Trophoblast cell (in vitro differentiated cells and primary cell): Measurements from ENCODE around the gene PGRMC2.

Experiments used
- DNase-seq, 2 donors: peaks; one replicate each; pipeline ENCODE4 v3.0.0-alpha.2; 2016
- H2AFZ ChIP-seq: 2 replicates; pipeline ENCODE4 v1.6.1; 2013; ENCODE audit warnings: low read length, moderate library complexity, mild to moderate bottlenecking; ENCODE audit not compliant: insufficient read depth, poor library complexity
- H2AK5ac ChIP-seq: 2 replicates; pipeline ENCODE4 v1.6.1; 2013; ENCODE audit warnings: mild to moderate bottlenecking, low read length
- H2BK120ac ChIP-seq: 2 replicates; pipeline ENCODE4 v1.6.1; 2013; ENCODE audit warnings: low read length, mild to moderate bottlenecking, moderate library complexity; ENCODE audit not compliant: insufficient read depth, poor library complexity
- H2BK12ac ChIP-seq: 2 replicates; pipeline ENCODE4 v1.6.1; 2013; ENCODE audit warnings: mild to moderate bottlenecking, low read length, moderate library complexity
- H2BK5ac ChIP-seq: 2 replicates; pipeline ENCODE4 v1.6.1; 2013; ENCODE audit warnings: low read length, low read depth, moderate library complexity, mild to moderate bottlenecking; ENCODE audit not compliant: poor library complexity
- H3K14ac ChIP-seq: 2 replicates; pipeline ENCODE4 v1.6.1; 2013; ENCODE audit warnings: mild to moderate bottlenecking, low read length
- H3K18ac ChIP-seq: 2 replicates; pipeline ENCODE4 v1.6.1; 2013; ENCODE audit warnings: mild to moderate bottlenecking, low read length
- H3K23ac ChIP-seq: 2 replicates; pipeline ENCODE4 v1.6.1; 2013; ENCODE audit warnings: low read length
- H3K27ac ChIP-seq: 2 replicates; pipeline ENCODE4 v1.5.1; 2013; ENCODE audit warnings: low read depth, mild to moderate bottlenecking, inconsistent platforms, low read length, moderate library complexity
- H3K27me3 ChIP-seq: 2 replicates; pipeline ENCODE4 v1.6.1; 2013; ENCODE audit warnings: inconsistent platforms, mild to moderate bottlenecking, low read length, moderate library complexity; ENCODE audit not compliant: insufficient read depth
- H3K36me3 ChIP-seq, 2 experiments: 1 replicate in 1 of 2; 2 replicates in 1 of 2; pipeline ENCODE4 v1.6.1; 2013; ENCODE audit warnings: low read length in 2 of 2, mild to moderate bottlenecking in 2 of 2, moderate library complexity in 1 of 2; ENCODE audit not compliant: insufficient read depth in 2 of 2, control insufficient read depth in 1 of 2
- H3K4ac ChIP-seq: 2 replicates; pipeline ENCODE4 v1.6.1; 2013; ENCODE audit warnings: low read depth, mild to moderate bottlenecking, low read length, moderate library complexity
- H3K4me1 ChIP-seq, 2 experiments: 1 replicate in 1 of 2; 2 replicates in 1 of 2; pipeline ENCODE4 v1.6.1; 2013; ENCODE audit warnings: low read length in 2 of 2, mild to moderate bottlenecking in 2 of 2, moderate library complexity in 1 of 2; ENCODE audit not compliant: insufficient read depth in 2 of 2, control insufficient read depth in 1 of 2
- H3K4me2 ChIP-seq: 2 replicates; pipeline ENCODE4 v1.6.1; 2013; ENCODE audit warnings: inconsistent platforms, mild to moderate bottlenecking, low read length, moderate library complexity
- H3K4me3 ChIP-seq: 2 replicates; pipeline ENCODE4 v1.5.1; 2013; ENCODE audit warnings: mild to moderate bottlenecking, low read depth, low read length, inconsistent platforms
- H3K79me1 ChIP-seq: one replicate; pipeline ENCODE4 v1.6.1; 2013; ENCODE audit warnings: low read length
- H3K79me2 ChIP-seq: 2 replicates; pipeline ENCODE4 v1.6.1; 2013; ENCODE audit warnings: low read length, mild to moderate bottlenecking; ENCODE audit not compliant: control insufficient read depth, insufficient read depth, poor library complexity
- H3K9ac ChIP-seq: 2 replicates; pipeline ENCODE4 v1.6.1; 2013; ENCODE audit warnings: mild to moderate bottlenecking, low read length
- H3K9me3 ChIP-seq: 2 replicates; pipeline ENCODE4 v1.6.1; 2013; ENCODE audit warnings: low read depth, mild to moderate bottlenecking, control low read depth, inconsistent platforms, low read length; ENCODE audit not compliant: insufficient read depth
- H4K12ac ChIP-seq: 2 replicates; pipeline ENCODE4 v1.6.1; 2013; ENCODE audit warnings: low read depth, mild to moderate bottlenecking, low read length, moderate library complexity
- H4K8ac ChIP-seq: 2 replicates; pipeline ENCODE4 v1.6.1; 2013; ENCODE audit warnings: low read depth, mild to moderate bottlenecking, low read length, moderate library complexity
- H4K91ac ChIP-seq: one replicate; pipeline ENCODE4 v1.6.1; 2013; ENCODE audit warnings: low read depth, mild to moderate bottlenecking, low read length, moderate library complexity
- WGBS: extraction: QIAGEN DNeasy Blood & Tissue Kit; methylation state at CpG from one replicate; pipeline ENCODE4 v1.1.7; 2013; ENCODE audit warnings: missing lambda C conversion rate; ENCODE audit not compliant: insufficient read length, insufficient coverage; ENCODE audit errors: extremely low coverage; 5-methylcytosine and 5-hydroxymethylcytosine counted together

Gene PGRMC2

GRCh38 chr4:128228845-128229795 lies 58.5 kb downstream of the PGRMC2 start:
- H4K12ac ChIP-seq = no peak overlapping the region
- H3K23ac ChIP-seq = no peak overlapping the region
- H3K4me2 ChIP-seq = no peak overlapping the region
- no peak overlapping the region for H2AK5ac ChIP-seq
- no peak overlapping the region for H3K9ac ChIP-seq
- H3K4me1 ChIP-seq = peaks cover 7 to 13% of the 10 kb centered on the region in 2 experiments
- no peaks in the 10 kb centered on the region for H3K79me2 ChIP-seq
- H4K91ac ChIP-seq = no peak overlapping the region
- no peak overlapping the region for H2BK12ac ChIP-seq
- H2BK120ac ChIP-seq = no peak overlapping the region
- H3K9me3 ChIP-seq = no peaks in the 10 kb centered on the region
- no peak overlapping the region for H4K8ac ChIP-seq
- no peak overlapping the region for H3K4ac ChIP-seq
- no peaks in the 10 kb centered on the region for H3K27me3 ChIP-seq
- no peak overlapping the region for H2AFZ ChIP-seq
- peak in 1 of 2 donors; percentile 30 for DNase-seq
- no peak overlapping the region for H3K18ac ChIP-seq
- H3K14ac ChIP-seq = no peak overlapping the region
- no peak overlapping the region for H3K4me3 ChIP-seq
- no peak overlapping the region for H3K27ac ChIP-seq
- no CpG with 5 or more reads among the region's 6 CpGs for WGBS
- H3K36me3 ChIP-seq = no peaks in the 10 kb centered on the region
- no peak overlapping the region for H2BK5ac ChIP-seq
- H3K79me1 ChIP-seq = peaks cover 8% of the 10 kb centered on the region

- WGBS = no CpG with 5 or more reads among the region's 2 CpGs
- H3K9me3 ChIP-seq = no peaks in the 10 kb centered on the region
Measured at GRCh38 chr4:128227991-128228571, 59.5 kb downstream of the PGRMC2 start.

GRCh38 chr4:128225148-128225547 lies 62.5 kb downstream of the PGRMC2 start:
- no peak overlapping the region for H3K14ac ChIP-seq
- no CpG with 5 or more reads among the region's 2 CpGs for WGBS

More at GRCh38 chr4:128227991-128228571, 59.5 kb downstream of the PGRMC2 start:
- H3K79me2 ChIP-seq = no peaks in the 10 kb centered on the region
- no peak overlapping the region for H3K18ac ChIP-seq
- H3K4ac ChIP-seq = no peak overlapping the region
- H3K79me1 ChIP-seq = peaks cover 8% of the 10 kb centered on the region
- no peaks in the 10 kb centered on the region for H3K27me3 ChIP-seq
- H3K14ac ChIP-seq = no peak overlapping the region
- H2AK5ac ChIP-seq = no peak overlapping the region
- no peak overlapping the region for H2AFZ ChIP-seq
- H2BK120ac ChIP-seq = no peak overlapping the region
- no peak overlapping the region for H2BK12ac ChIP-seq
- H3K4me1 ChIP-seq = peaks cover 7 to 13% of the 10 kb centered on the region in 2 experiments
- H4K12ac ChIP-seq = no peak overlapping the region
- no peaks in the 10 kb centered on the region for H3K36me3 ChIP-seq
- peak; percentile 13 to 62 for DNase-seq
- no peak overlapping the region for H3K4me3 ChIP-seq
- no peak overlapping the region for H2BK5ac ChIP-seq
- H4K91ac ChIP-seq = no peak overlapping the region
- peak overlapping the region; percentile 0 for H3K27ac ChIP-seq
- peak overlapping the region; percentile 16 for H3K4me2 ChIP-seq
- H4K8ac ChIP-seq = no peak overlapping the region
- no peak overlapping the region for H3K9ac ChIP-seq
- no peak overlapping the region for H3K23ac ChIP-seq

GRCh38 chr4:128221586-128221985 lies 66.0 kb downstream of the PGRMC2 start:
- Histone ChIP-seq H2BK12ac (no peak overlapping the region), H2AK5ac (no peak overlapping the region), H3K4ac (no peak overlapping the region), H4K12ac (no peak overlapping the region), H3K14ac (no peak overlapping the region), H3K27me3 (no peaks in the 10 kb centered on the region), H3K4me3 (no peak overlapping the region), H2BK120ac (no peak overlapping the region), H3K23ac (no peak overlapping the region), H3K4me2 (no peak overlapping the region), H3K36me3 (no peaks in the 10 kb centered on the region), H3K18ac (no peak overlapping the region), H3K4me1 (peaks cover 0 to 2% of the 10 kb centered on the region in 2 experiments), H2AFZ (no peak overlapping the region), H3K9me3 (no peaks in the 10 kb centered on the region), H4K91ac (no peak overlapping the region), H3K79me1 (no peaks in the 10 kb centered on the region), H3K9ac (no peak overlapping the region), H2BK5ac (no peak overlapping the region), H4K8ac (no peak overlapping the region), H3K79me2 (no peaks in the 10 kb centered on the region), H3K27ac (no peak overlapping the region)
- DNase-seq = no peak

More at GRCh38 chr4:128225148-128225547, 62.5 kb downstream of the PGRMC2 start:
- Histone ChIP-seq H3K23ac (no peak overlapping the region), H3K4ac (no peak overlapping the region), H3K18ac (no peak overlapping the region), H4K91ac (no peak overlapping the region), H4K12ac (no peak overlapping the region), H3K9me3 (no peaks in the 10 kb centered on the region), H3K4me3 (no peak overlapping the region), H3K27me3 (no peaks in the 10 kb centered on the region), H2AFZ (no peak overlapping the region), H3K9ac (no peak overlapping the region), H3K4me1 (peaks cover 7 to 13% of the 10 kb centered on the region in 2 experiments), H3K79me2 (no peaks in the 10 kb centered on the region), H2BK12ac (no peak overlapping the region), H2BK5ac (no peak overlapping the region), H2AK5ac (no peak overlapping the region), H4K8ac (no peak overlapping the region), H3K27ac (no peak overlapping the region), H2BK120ac (no peak overlapping the region), H3K79me1 (peaks cover 8% of the 10 kb centered on the region), H3K4me2 (no peak overlapping the region), H3K36me3 (no peaks in the 10 kb centered on the region)
- DNase-seq = peak; percentile 32 to 68
